HG02759 (cell line): ENCODE measurements around the gene ANXA8L1.
"Not testable (repeated sequence)": the region's sequence is repeated elsewhere in the genome, so short reads cannot be mapped to it uniquely, and the experiment has no call there.

Experiments
- ATAC-seq: cut with Tn5 transposase; IDR thresholded peaks from one replicate; pipeline ENCODE4 v1.9.1; 2021; ENCODE audit warnings: mild to moderate bottlenecking, moderate library complexity; ENCODE audit not compliant: unreplicated experiment

The ANXA8L1 gene

DNA sequence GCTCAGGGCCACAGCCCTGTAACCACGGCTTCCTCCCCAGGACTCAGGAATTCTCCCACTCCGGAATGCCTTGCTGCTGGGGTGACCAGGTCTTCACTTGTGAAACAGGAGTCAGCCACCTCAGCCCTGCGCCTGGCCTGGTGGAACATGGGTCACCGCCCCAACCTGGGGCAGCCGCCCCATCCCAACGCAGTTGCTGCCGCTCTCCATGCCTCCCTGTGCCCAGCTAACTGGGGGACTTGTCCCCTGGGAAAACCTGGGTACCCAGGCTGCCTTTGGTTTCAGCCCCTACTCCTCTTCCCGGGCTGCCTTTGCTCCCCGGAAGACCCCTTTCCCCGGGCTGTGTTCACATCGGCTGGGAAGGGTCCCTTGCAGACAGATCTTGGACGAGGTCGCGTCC, 22.2 kb downstream of the ANXA8L1 start:
- ATAC-seq = not testable (repeated sequence)

DNA sequence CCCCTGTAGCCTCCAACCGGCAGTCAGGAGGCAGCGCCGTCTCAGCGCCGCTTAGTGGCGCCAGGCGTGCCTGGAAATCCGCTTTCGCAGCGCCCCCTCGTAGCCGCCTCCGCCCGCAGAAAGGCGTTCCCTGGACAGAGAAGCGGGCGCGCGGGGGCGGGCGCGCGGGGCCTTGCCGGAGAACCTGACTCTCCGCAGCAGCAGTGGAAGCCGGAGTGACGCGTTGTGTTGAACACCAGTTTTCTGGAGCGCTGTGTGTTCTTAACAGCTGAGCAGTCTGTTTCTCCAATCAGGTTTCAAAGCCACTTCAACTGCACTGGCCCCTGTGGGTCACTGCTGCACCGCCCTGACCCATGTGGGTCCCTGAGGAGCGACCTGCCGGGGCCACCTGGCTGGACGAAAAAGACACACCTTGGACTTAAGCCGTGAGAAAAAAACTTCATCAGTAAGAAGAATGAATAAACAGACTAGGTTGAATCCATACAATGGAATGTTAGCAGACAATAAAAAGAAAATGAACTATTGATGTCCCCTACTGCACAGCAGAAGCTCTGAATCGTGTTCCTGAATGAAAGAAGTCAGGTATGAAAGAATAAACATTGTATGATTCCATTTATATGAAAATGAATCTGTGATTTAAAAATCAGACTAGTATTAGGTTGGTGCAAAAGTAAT, 22.8 kb downstream of the ANXA8L1 start:
- ATAC-seq = peak; percentile 80

DNA sequence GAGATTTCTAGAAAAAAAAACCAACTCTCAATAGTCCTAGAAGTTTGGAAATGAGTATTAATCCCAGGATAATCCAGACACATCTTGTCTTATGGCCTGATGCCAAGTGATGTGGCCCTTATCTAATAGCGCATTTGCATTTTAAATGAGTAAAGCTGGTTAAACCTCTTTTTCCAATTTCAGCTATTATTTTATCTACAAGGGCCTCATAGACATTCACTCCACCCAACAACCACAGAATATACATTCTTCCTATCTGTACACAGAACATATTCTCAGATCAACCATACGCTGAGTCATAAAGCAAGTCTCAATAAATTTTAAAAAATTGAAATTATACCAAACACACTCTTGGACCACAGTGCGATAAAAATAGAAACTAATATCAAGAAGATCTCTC, 34.0 kb downstream of the ANXA8L1 start:
- not testable (repeated sequence) for ATAC-seq

DNA sequence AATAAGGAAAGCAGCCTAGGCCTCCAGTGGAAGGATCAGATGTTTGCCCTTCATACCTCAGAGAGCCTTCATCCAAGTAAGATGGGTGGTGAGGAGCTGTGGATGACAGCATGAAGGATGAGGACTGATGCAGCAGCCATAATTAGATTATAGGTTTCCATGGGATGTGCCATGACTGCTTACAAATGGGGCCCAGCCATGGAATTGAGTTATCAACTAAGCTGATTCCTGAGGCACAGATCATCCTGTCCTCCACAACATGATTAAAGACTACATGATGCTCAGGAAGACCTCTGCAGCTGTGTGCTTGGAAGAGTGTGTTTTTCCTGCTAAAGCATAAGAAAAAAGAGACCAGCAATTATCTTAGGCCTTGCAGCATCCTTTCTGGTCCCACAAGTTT, 35.5 kb downstream of the ANXA8L1 start:
- not testable (repeated sequence) for ATAC-seq

DNA sequence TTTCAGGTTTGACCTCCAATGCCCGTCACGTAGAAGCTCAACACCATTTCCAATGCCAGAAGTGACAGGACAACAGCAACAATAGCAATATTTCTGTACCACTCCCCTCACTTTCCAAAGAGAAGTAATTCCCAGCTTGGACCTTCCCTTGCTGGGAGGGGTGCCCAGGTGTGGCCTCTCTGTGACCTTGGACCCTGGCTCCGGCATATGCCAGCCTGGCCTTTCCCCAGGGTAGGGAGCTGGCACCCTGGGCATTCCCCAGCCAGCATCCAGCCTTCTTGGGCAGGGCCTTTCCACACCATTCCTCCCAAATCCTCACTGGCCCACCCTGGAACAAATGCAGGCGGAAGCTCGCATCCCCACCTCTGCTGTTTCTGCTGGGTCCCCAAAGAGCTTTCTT, 37.1 kb downstream of the ANXA8L1 start:
- ATAC-seq = not testable (repeated sequence)

DNA sequence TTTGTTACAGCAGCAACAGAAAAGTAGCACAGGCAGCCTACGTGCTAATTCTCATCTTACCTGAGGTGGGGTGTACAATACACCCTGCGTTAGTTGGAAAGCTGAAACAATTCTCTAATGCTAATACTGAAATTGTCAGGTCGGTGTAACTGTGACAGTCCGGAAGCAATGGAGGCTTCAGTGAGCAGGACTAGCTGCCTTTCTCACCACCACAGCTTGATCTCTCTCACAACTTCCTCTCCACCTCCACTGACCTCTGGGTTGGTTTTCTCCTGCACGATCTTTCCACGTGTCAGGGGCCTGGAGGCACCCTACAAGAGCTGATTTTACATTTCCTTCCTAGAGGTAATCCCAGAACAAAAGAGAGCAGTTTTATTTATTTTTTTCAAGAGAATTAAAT, 39.7 kb downstream of the ANXA8L1 start:
- not testable (repeated sequence) for ATAC-seq

DNA sequence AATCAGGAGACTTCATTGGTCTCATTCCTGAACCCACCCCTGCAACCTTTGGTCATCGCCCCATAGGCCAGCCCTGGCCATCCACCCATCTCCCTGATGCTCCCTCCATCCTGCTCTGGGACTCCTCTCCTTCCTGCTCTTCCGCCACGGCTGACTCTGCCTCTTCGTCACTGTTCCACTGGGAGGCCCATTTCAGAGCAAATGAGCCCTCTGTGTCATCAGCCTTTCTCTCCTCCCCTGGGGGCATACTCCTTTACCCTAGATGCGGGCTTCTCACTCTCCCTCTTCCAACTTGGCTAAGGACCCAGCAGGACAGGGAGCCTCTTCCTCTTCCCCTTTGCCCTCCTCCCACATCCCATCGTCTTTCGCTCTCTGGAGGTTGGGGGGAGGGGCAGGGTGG, 42.7 kb downstream of the ANXA8L1 start:
- ATAC-seq = not testable (repeated sequence)

DNA sequence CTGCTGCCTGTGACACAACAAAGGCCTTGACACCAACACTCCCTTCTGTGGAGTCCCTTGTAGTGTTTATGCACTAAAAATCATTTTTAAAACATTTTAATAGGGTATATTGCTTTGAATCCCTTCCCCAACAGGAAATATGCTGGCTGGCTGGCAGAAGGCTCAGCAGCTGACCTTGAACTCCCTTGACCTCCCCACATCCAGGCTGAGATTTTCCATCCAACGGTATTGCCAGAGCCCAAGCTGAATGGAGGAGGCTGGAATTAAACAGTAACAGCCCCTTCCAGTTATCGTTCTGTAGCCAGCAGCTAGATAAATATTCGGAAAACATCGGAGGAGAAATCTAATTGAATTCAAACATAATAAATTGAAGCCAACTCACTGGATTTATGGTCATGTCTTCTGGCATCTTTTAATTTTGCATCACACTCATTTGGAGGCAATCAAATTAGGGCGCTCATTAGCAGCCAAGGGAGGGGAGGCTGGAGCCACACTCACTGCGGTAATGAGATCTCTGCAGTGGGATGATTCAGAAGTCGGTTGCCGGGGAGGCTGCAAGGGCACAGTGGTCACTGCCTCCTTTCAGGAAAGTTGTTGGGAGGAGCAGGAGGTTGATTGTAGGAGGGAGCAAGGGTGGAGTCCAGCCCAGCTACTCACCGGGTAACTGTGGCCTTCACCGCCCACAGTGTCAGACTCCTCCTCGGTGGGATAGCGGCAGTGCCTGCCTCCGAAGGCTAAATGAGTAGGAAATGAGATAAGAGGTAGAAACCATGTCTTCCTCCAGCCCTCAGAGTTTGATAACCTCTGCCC, 44.2 kb downstream of the ANXA8L1 start:
- ATAC-seq = not testable (repeated sequence)

DNA sequence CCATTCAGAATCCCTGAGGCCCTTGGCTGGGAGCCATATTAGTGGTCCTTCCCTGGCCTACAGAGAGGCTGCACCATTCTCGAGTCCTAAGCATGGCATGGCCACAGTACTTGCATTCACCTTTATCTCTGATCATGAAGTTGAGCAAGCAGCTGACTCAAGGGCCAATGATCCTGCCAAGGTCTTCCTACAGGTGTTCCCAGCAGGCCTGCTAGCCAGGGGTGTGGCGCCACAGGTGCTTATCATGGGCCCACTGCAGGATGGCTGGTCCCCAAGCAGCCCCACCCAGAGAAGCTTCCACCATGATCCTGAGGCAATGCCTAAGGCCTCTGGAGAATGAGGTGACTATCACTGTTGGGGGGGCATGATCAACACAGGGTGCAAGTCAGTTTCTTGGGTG, 48.0 kb downstream of the ANXA8L1 start:
- ATAC-seq = not testable (repeated sequence)

DNA sequence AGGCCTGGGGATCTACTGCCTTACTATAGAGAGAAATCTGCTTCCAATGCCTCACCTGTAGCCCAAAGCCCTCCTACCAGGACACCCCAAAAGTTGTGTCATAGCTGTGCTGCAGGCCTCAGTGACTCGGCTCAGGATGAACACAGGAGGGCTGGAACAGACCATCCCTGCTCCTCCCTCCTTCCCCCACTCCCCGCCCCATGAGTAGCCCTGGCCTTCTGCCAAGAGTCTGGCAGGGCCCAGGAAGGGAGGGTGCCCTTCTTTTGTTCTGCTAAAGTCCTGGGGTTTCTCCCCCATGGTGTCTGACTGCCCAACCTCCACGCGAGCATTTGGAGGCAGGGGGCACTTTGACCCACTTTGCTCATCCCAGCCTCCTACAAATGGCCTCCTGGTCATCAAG, 65.4 kb downstream of the ANXA8L1 start:
- not testable (repeated sequence) for ATAC-seq
